22Rv1 (cell line): ENCODE data around the gene FKBP5.

Experiments
- CTCF ChIP-seq: fragments of 450-650 bp; IDR thresholded peaks from 2 replicates; pipeline ENCODE4 v1.5.1; 2017; ENCODE audit warnings: mild to moderate bottlenecking
- ZFX ChIP-seq: fragments of 450-650 bp; IDR thresholded peaks from 2 replicates; pipeline ENCODE4 v1.6.1; 2017; ENCODE audit warnings: antibody characterized with exemption, borderline replicate concordance

DNA sequence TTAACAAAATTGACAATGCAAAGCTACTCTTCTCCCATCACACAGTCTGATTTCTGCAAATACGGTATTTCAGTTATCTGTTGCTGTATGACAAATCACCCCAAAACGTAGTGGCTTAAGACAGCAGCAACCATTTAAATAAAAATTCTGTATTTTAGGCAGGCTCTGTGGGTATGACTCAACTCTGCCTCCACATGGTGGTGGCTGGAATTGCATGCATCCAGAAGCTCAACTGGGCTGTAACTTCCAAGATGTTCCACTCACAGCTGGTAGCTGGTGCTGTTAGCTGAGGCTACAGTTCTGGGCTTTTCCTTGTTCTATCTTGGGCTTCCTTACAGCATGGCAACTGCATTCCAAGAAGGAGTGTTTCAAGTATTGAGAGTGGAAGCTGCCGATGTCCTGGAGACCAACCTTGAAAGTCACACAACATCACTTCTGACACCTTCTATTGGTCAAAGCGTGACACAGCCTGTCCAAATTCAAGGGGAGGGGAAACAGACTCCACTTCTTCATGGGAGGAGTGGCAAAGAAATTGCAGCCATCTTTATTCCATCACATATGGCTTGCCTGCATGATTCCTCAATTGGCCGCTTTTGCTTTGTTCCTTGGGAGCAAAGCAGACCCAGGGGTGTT, 136.3 kb downstream of the FKBP5 start:
- TF ChIP-seq CTCF: peak; percentile 90
- TF ChIP-seq ZFX: no peak
